ENCODE data around the gene SORT1.

DNA sequence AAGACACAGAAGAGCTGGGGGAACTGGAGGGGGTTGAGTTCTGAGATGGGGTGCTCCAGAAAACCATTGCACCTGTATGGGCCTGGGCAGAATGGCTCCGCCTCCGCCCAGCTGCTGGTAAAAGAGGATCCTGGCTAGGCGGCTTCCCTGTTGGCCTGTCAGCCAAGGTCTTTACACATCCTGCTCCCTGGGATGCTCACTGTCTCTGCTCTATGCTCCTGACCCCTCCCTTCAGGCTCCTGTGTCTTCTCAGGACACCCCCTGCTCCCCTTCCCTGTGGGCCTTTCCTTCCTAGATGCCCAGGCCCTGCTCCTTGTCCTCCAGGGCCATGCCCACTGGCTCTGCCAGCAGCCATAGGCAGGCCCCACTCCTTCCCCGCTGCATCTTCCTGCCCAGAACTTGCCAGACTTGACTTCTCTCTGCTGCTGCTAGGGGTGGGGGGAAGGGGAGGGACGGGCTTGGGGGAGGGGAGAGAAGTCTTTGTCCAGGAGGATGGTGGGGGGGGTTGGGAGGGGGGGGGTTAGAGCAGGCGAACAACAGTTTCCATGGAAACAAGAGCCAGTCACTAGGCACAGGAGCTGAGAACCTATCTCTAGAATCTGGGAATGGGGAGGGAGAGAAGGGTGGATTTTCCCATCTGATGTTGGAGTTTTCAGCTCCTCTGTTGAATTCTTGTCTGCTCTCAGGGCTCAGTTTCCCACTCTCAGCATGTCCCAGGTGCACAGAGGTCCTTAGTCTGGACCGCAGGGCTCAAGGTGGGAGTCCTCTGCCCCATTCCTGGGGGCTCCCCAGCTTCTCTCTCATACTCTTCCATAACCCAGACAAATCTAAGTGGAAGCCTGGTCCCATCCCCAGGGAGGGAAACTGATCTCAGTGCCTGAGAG lies 137.8 kb downstream of the SORT1 start:
- TF ChIP-seq EZH2 (IDR thresholded peaks at IDR 0.05; ENCODE audit: low read depth, low read length, severe bottlenecking) (no peak), POLR2AphosphoS5 (IDR thresholded peaks at IDR 0.05; ENCODE audit: low read depth, low read length) (no peak), POLR2A (IDR thresholded peaks at IDR 0.05; ENCODE audit: control extremely low read depth in 1 of 2, low read depth in 2 of 2, low read length in 2 of 2) (no peak), ATF3 (IDR thresholded peaks at IDR 0.05; ENCODE audit: insufficient read depth, low read depth, low read length) (no peak), RBBP5 (IDR thresholded peaks at IDR 0.05; ENCODE audit: borderline replicate concordance, low read depth, low read length) (peak; percentile 47; the same call in 1 of the 2 replicates), SP1 (IDR thresholded peaks at IDR 0.05; ENCODE audit: low read depth, low read length) (no peak), USF2 (IDR thresholded peaks at IDR 0.05; ENCODE audit: low read length) (no peak), RAD21 (IDR thresholded peaks at IDR 0.05 in 1 of 2, conservative IDR thresholded peaks at IDR 0.05 in 1 of 2; ENCODE audit: low read depth in 2 of 2, low read length in 2 of 2) (no peak), HDAC2 (IDR thresholded peaks at IDR 0.05; ENCODE audit: borderline replicate concordance in 1 of 2, low read depth in 2 of 2, low read length in 2 of 2) (no peak), TEAD4 (IDR thresholded peaks at IDR 0.05; ENCODE audit: low read depth, low read length) (no peak)
- TF ChIP-seq, protein P1, sequence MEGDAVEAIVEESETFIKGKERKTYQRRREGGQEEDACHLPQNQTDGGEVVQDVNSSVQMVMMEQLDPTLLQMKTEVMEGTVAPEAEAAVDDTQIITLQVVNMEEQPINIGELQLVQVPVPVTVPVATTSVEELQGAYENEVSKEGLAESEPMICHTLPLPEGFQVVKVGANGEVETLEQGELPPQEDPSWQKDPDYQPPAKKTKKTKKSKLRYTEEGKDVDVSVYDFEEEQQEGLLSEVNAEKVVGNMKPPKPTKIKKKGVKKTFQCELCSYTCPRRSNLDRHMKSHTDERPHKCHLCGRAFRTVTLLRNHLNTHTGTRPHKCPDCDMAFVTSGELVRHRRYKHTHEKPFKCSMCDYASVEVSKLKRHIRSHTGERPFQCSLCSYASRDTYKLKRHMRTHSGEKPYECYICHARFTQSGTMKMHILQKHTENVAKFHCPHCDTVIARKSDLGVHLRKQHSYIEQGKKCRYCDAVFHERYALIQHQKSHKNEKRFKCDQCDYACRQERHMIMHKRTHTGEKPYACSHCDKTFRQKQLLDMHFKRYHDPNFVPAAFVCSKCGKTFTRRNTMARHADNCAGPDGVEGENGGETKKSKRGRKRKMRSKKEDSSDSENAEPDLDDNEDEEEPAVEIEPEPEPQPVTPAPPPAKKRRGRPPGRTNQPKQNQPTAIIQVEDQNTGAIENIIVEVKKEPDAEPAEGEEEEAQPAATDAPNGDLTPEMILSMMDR (IDR thresholded peaks at IDR 0.05; ENCODE audit: control extremely low read depth in 1 of 3, insufficient read depth in 1 of 3, low read depth in 1 of 3, low read length in 3 of 3): no peak
